ENCODE results near the gene SDK2. TPM values are rescaled to one million over a fixed set of nuclear protein-coding genes. Genes with fewer than 3 reads are reported as not detected.

SDK2 gene
- total and polyA plus RNA-seq, 2 experiments from 2014 or later, result 0.74 to 5.1 TPM

DNA sequence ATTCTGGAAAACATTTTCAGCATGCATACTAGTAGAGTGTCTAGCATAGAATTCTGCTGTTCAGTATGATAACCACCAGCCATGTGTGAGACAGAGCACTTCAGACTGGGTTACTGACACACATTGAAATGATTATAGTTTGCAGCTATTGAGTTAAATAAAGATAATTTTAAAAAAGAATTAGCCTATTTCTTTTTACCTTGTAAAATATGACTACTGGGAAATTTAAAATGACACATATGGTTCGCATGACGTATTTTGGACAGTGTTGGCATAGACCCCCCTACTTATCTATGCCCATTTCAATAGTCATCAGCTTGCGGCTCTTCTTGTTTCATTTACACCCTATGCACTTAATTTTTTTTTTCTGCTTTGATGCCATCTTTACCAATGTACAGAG is 4.7 kb upstream of the SDK2 start (continued):
- TF ChIP-seq, protein P1, sequence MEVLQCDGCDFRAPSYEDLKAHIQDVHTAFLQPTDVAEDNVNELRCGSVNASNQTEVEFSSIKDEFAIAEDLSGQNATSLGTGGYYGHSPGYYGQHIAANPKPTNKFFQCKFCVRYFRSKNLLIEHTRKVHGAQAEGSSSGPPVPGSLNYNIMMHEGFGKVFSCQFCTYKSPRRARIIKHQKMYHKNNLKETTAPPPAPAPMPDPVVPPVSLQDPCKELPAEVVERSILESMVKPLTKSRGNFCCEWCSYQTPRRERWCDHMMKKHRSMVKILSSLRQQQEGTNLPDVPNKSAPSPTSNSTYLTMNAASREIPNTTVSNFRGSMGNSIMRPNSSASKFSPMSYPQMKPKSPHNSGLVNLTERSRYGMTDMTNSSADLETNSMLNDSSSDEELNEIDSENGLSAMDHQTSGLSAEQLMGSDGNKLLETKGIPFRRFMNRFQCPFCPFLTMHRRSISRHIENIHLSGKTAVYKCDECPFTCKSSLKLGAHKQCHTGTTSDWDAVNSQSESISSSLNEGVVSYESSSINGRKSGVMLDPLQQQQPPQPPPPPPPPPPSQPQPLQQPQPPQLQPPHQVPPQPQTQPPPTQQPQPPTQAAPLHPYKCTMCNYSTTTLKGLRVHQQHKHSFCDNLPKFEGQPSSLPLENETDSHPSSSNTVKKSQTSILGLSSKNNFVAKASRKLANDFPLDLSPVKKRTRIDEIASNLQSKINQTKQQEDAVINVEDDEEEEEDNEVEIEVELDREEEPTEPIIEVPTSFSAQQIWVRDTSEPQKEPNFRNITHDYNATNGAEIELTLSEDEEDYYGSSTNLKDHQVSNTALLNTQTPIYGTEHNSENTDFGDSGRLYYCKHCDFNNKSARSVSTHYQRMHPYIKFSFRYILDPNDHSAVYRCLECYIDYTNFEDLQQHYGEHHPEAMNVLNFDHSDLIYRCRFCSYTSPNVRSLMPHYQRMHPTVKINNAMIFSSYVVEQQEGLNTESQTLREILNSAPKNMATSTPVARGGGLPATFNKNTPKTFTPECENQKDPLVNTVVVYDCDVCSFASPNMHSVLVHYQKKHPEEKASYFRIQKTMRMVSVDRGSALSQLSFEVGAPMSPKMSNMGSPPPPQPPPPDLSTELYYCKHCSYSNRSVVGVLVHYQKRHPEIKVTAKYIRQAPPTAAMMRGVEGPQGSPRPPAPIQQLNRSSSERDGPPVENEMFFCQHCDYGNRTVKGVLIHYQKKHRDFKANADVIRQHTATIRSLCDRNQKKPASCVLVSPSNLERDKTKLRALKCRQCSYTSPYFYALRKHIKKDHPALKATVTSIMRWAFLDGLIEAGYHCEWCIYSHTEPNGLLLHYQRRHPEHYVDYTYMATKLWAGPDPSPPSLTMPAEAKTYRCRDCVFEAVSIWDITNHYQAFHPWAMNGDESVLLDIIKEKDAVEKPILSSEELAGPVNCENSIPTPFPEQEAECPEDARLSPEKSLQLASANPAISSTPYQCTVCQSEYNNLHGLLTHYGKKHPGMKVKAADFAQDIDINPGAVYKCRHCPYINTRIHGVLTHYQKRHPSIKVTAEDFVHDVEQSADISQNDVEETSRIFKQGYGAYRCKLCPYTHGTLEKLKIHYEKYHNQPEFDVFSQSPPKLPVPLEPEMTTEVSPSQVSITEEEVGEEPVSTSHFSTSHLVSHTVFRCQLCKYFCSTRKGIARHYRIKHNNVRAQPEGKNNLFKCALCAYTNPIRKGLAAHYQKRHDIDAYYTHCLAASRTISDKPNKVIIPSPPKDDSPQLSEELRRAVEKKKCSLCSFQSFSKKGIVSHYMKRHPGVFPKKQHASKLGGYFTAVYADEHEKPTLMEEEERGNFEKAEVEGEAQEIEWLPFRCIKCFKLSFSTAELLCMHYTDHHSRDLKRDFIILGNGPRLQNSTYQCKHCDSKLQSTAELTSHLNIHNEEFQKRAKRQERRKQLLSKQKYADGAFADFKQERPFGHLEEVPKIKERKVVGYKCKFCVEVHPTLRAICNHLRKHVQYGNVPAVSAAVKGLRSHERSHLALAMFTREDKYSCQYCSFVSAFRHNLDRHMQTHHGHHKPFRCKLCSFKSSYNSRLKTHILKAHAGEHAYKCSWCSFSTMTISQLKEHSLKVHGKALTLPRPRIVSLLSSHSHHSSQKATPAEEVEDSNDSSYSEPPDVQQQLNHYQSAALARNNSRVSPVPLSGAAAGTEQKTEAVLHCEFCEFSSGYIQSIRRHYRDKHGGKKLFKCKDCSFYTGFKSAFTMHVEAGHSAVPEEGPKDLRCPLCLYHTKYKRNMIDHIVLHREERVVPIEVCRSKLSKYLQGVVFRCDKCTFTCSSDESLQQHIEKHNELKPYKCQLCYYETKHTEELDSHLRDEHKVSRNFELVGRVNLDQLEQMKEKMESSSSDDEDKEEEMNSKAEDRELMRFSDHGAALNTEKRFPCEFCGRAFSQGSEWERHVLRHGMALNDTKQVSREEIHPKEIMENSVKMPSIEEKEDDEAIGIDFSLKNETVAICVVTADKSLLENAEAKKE (CRISPR knock-in tag; IDR thresholded peaks at IDR 0.05), result no peak
- no peak for TF ChIP-seq ZNF331 (CRISPR knock-in tag; IDR thresholded peaks at IDR 0.05; ENCODE audit: low read depth)
- TF ChIP-seq POLR2AphosphoS5 (IDR thresholded peaks at IDR 0.05; ENCODE audit: low read depth), result no peak
- TF ChIP-seq EZH2 (IDR thresholded peaks at IDR 0.05; ENCODE audit: low read depth, unreplicated experiment), result no peak
- no peak for TF ChIP-seq NANOG (IDR thresholded peaks at IDR 0.05; ENCODE audit: borderline replicate concordance)
- TF ChIP-seq, protein P2, sequence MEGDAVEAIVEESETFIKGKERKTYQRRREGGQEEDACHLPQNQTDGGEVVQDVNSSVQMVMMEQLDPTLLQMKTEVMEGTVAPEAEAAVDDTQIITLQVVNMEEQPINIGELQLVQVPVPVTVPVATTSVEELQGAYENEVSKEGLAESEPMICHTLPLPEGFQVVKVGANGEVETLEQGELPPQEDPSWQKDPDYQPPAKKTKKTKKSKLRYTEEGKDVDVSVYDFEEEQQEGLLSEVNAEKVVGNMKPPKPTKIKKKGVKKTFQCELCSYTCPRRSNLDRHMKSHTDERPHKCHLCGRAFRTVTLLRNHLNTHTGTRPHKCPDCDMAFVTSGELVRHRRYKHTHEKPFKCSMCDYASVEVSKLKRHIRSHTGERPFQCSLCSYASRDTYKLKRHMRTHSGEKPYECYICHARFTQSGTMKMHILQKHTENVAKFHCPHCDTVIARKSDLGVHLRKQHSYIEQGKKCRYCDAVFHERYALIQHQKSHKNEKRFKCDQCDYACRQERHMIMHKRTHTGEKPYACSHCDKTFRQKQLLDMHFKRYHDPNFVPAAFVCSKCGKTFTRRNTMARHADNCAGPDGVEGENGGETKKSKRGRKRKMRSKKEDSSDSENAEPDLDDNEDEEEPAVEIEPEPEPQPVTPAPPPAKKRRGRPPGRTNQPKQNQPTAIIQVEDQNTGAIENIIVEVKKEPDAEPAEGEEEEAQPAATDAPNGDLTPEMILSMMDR (conservative IDR thresholded peaks at IDR 0.05; ENCODE audit: low read depth in 2 of 2), result no peak
- TF ChIP-seq CREB1 (CRISPR knock-in tag; IDR thresholded peaks at IDR 0.05; ENCODE audit: low read depth), result no peak
- TF ChIP-seq JUNB (IDR thresholded peaks at IDR 0.05; ENCODE audit: unreplicated experiment), result no peak
- TF ChIP-seq EZH2phosphoT487 (IDR thresholded peaks at IDR 0.05; ENCODE audit: unreplicated experiment), result no peak
- TF ChIP-seq, protein P3, sequence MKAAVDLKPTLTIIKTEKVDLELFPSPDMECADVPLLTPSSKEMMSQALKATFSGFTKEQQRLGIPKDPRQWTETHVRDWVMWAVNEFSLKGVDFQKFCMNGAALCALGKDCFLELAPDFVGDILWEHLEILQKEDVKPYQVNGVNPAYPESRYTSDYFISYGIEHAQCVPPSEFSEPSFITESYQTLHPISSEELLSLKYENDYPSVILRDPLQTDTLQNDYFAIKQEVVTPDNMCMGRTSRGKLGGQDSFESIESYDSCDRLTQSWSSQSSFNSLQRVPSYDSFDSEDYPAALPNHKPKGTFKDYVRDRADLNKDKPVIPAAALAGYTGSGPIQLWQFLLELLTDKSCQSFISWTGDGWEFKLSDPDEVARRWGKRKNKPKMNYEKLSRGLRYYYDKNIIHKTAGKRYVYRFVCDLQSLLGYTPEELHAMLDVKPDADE (IDR thresholded peaks at IDR 0.05), result no peak
